Subcutaneous abdominal adipose tissue (tissue), 5 donors: ENCODE data around the gene ZMYM3.

Source experiments
- H3K27ac ChIP-seq: one replicate; pipeline ENCODE4 v1.7.0; 2013; ENCODE audit warnings: low read depth, mild to moderate bottlenecking, inconsistent platforms, low read length, moderate library complexity
- H3K27me3 ChIP-seq, 5 donors: one replicate each; pipeline ENCODE4 v1.7.0; 2013; ENCODE audit warnings: low read length in 5 of 5, inconsistent platforms in 1 of 5; ENCODE audit not compliant: control insufficient read depth in 5 of 5, insufficient read depth in 4 of 5
- H3K36me3 ChIP-seq, 5 donors: one replicate each; pipeline ENCODE4 v1.7.0; 2013; ENCODE audit warnings: low read length in 5 of 5; ENCODE audit not compliant: control insufficient read depth in 5 of 5, insufficient read depth in 5 of 5
- H3K4me1 ChIP-seq, 5 donors: one replicate each; pipeline ENCODE4 v1.7.0; 2013; ENCODE audit warnings: low read length in 5 of 5, mild to moderate bottlenecking in 3 of 5, moderate library complexity in 1 of 5; ENCODE audit not compliant: control insufficient read depth in 5 of 5, insufficient read depth in 5 of 5
- H3K4me3 ChIP-seq, 5 donors: one replicate each; pipeline ENCODE4 v1.7.0; 2013; ENCODE audit warnings: low read length in 5 of 5, low read depth in 1 of 5
- H3K9ac ChIP-seq, 5 donors: one replicate each; pipeline ENCODE4 v1.7.0; 2013; ENCODE audit warnings: low read length in 5 of 5, mild to moderate bottlenecking in 4 of 5, moderate library complexity in 3 of 5
- H3K9me3 ChIP-seq, 5 donors: one replicate each; pipeline ENCODE4 v1.7.0; 2013; ENCODE audit warnings: low read length in 5 of 5; ENCODE audit not compliant: control insufficient read depth in 5 of 5
- donor health status: healthy.
- donor health status: healthy.
- donor health status: healthy.
- donor health status: healthy.
- donor health status: healthy.

ZMYM3 gene

GRCh38 chrX:71253253-71254091 is 468 bp downstream of the ZMYM3 start:
- Histone ChIP-seq H3K27ac (peak overlapping the region; percentile 62), H3K9ac (peak overlapping the region in 4 of 5 donors; percentile 64 to 77 (median 72)), H3K36me3 (peaks cover 0 to 24% (median 20%) of the 10 kb centered on the region in 5 donors), H3K9me3 (no peaks in the 10 kb centered on the region), H3K4me1 (peaks cover 0 to 23% (median 9%) of the 10 kb centered on the region in 5 donors), H3K4me3 (peak overlapping the region; percentile 81 to 87 (median 82)), H3K27me3 (peaks cover 0 to 5% (median 4%) of the 10 kb centered on the region in 5 donors)

GRCh38 chrX:71252221-71252620 is 1.7 kb downstream of the ZMYM3 start:
- Histone ChIP-seq H3K27ac (no peak overlapping the region), H3K9ac (no peak overlapping the region), H3K9me3 (no peaks in the 10 kb centered on the region), H3K36me3 (peaks cover 0 to 37% (median 32%) of the 10 kb centered on the region in 5 donors), H3K4me1 (peaks cover 0 to 23% (median 9%) of the 10 kb centered on the region in 5 donors), H3K4me3 (no peak overlapping the region), H3K27me3 (peaks cover 0 to 6% (median 4%) of the 10 kb centered on the region in 5 donors)

- Histone ChIP-seq H3K27me3 (peaks cover 0 to 10% (median 4%) of the 10 kb centered on the region in 5 donors), H3K4me3 (no peak overlapping the region), H3K4me1 (peaks cover 0 to 23% (median 9%) of the 10 kb centered on the region in 5 donors), H3K9me3 (no peaks in the 10 kb centered on the region), H3K27ac (no peak overlapping the region), H3K36me3 (peaks cover 0 to 43% (median 39%) of the 10 kb centered on the region in 5 donors), H3K9ac (no peak overlapping the region)
These were observed 2.4 kb downstream of the ZMYM3 start for GRCh38 chrX:71251466-71251973.

GRCh38 chrX:71250841-71251240 is 3.1 kb downstream of the ZMYM3 start:
- Histone ChIP-seq H3K36me3 (peaks cover 0 to 49% (median 42%) of the 10 kb centered on the region in 5 donors), H3K4me1 (peaks cover 0 to 23% (median 9%) of the 10 kb centered on the region in 5 donors), H3K27ac (no peak overlapping the region), H3K27me3 (peaks cover 0 to 10% (median 5%) of the 10 kb centered on the region in 5 donors), H3K9ac (no peak overlapping the region), H3K4me3 (no peak overlapping the region), H3K9me3 (no peaks in the 10 kb centered on the region)

- Histone ChIP-seq H3K4me1 (no peaks in the 10 kb centered on the region), H3K9ac (no peak overlapping the region), H3K9me3 (peaks cover 0 to 2% (median 0%) of the 10 kb centered on the region in 5 donors), H3K27me3 (peaks cover 0 to 18% (median 0%) of the 10 kb centered on the region in 5 donors), H3K4me3 (no peak overlapping the region), H3K36me3 (peaks cover 2 to 97% (median 94%) of the 10 kb centered on the region in 5 donors), H3K27ac (no peak overlapping the region)
These were observed 8.8 kb downstream of the ZMYM3 start for GRCh38 chrX:71245159-71245558.

GRCh38 chrX:71244359-71245128 is 9.4 kb downstream of the ZMYM3 start:
- Histone ChIP-seq H3K36me3 (peaks cover 2 to 95% (median 88%) of the 10 kb centered on the region in 5 donors), H3K9ac (no peak overlapping the region), H3K4me1 (no peaks in the 10 kb centered on the region), H3K9me3 (peaks cover 0 to 2% (median 0%) of the 10 kb centered on the region in 5 donors), H3K27me3 (peaks cover 0 to 18% (median 0%) of the 10 kb centered on the region in 5 donors), H3K4me3 (no peak overlapping the region), H3K27ac (no peak overlapping the region)

GRCh38 chrX:71241301-71241700 is 12.6 kb downstream of the ZMYM3 start:
- Histone ChIP-seq H3K27me3 (peaks cover 0 to 10% (median 0%) of the 10 kb centered on the region in 5 donors), H3K9me3 (peaks cover 0 to 2% (median 0%) of the 10 kb centered on the region in 5 donors), H3K27ac (no peak overlapping the region), H3K4me1 (no peaks in the 10 kb centered on the region), H3K4me3 (no peak overlapping the region), H3K36me3 (peaks cover 2 to 64% (median 60%) of the 10 kb centered on the region in 5 donors), H3K9ac (no peak overlapping the region)

GRCh38 chrX:71239781-71240180 is 14.2 kb downstream of the ZMYM3 start:
- H3K4me3 ChIP-seq = no peak overlapping the region
- peaks cover 0 to 11% (median 0%) of the 10 kb centered on the region in 5 donors for H3K27me3 ChIP-seq
- H3K9me3 ChIP-seq = peaks cover 0 to 2% (median 0%) of the 10 kb centered on the region in 5 donors
- H3K27ac ChIP-seq = no peak overlapping the region
- H3K4me1 ChIP-seq = no peaks in the 10 kb centered on the region
- no peak overlapping the region for H3K9ac ChIP-seq
- peaks cover 2 to 50% (median 46%) of the 10 kb centered on the region in 5 donors for H3K36me3 ChIP-seq

GRCh38 chrX:71236836-71237235 is 17.1 kb downstream of the ZMYM3 start:
- Histone ChIP-seq H3K9me3 (no peaks in the 10 kb centered on the region), H3K4me1 (no peaks in the 10 kb centered on the region), H3K4me3 (no peak overlapping the region), H3K27me3 (peaks cover 0 to 3% (median 0%) of the 10 kb centered on the region in 5 donors), H3K9ac (no peak overlapping the region), H3K27ac (no peak overlapping the region), H3K36me3 (peaks cover 0 to 21% (median 18%) of the 10 kb centered on the region in 5 donors)
